Activated CD8-positive, alpha-beta memory T cell treated with anti-CD3 and anti-CD28 coated beads, Interleukin-2, amount 50 U/mL, for 48 hours (primary cell): ENCODE measurements around the gene DVL3.
A peak's percentile ranks its signal among the peaks of the same experiment; 100 is the strongest.

Experiments
- DNase-seq: peaks from one replicate; pipeline ENCODE4 v3.0.0-alpha.2; 2020

DVL3 gene

GRCh38 chr3:184177767-184178306 lies 22.7 kb downstream of the DVL3 start:
- no peak for DNase-seq

GRCh38 chr3:184178521-184179138 lies 23.5 kb downstream of the DVL3 start:
- no peak for DNase-seq

GRCh38 chr3:184180165-184180564 lies 25.0 kb downstream of the DVL3 start:
- DNase-seq = no peak

- no peak for DNase-seq
Measured at GRCh38 chr3:184181596-184181995, 26.4 kb downstream of the DVL3 start.

GRCh38 chr3:184183679-184184078 lies 28.5 kb downstream of the DVL3 start:
- no peak for DNase-seq

GRCh38 chr3:184184546-184185230 lies 29.5 kb downstream of the DVL3 start:
- no peak for DNase-seq

GRCh38 chr3:184185461-184186183 lies 30.4 kb downstream of the DVL3 start:
- DNase-seq = peak; percentile 99

GRCh38 chr3:184186184-184186901 lies 31.2 kb downstream of the DVL3 start, which contains the start of gene ABCF3:
ABCF3 (plus strand) TSS chr3:184186199; CDS start chr3:184186208, 9 bp downstream.
- DNase-seq = no peak

GRCh38 chr3:184186902-184187207 lies 31.7 kb downstream of the DVL3 start:
- DNase-seq = no peak

GRCh38 chr3:184188080-184188479 lies 32.9 kb downstream of the DVL3 start:
- no peak for DNase-seq

- no peak for DNase-seq
Measured at GRCh38 chr3:184189421-184189820, 34.2 kb downstream of the DVL3 start.

GRCh38 chr3:184192889-184193288 lies 37.7 kb downstream of the DVL3 start:
- no peak for DNase-seq

- no peak for DNase-seq
Measured at GRCh38 chr3:184193991-184194539, 38.9 kb downstream of the DVL3 start.

GRCh38 chr3:184196536-184196935 lies 41.4 kb downstream of the DVL3 start:
- DNase-seq = no peak

- DNase-seq = no peak
Measured at GRCh38 chr3:184198509-184198908, 43.3 kb downstream of the DVL3 start.

- no peak for DNase-seq
Measured at GRCh38 chr3:184200825-184201224, 45.6 kb downstream of the DVL3 start.

- no peak for DNase-seq
Measured at GRCh38 chr3:184203526-184203925, 48.3 kb downstream of the DVL3 start.

GRCh38 chr3:184209146-184209923 lies 54.2 kb downstream of the DVL3 start:
- no peak for DNase-seq

- DNase-seq = no peak
Measured at GRCh38 chr3:184211297-184211696, 56.1 kb downstream of the DVL3 start.

- DNase-seq = no peak
Measured at GRCh38 chr3:184211718-184212117, 56.5 kb downstream of the DVL3 start.

- no peak for DNase-seq
Measured at GRCh38 chr3:184218814-184219213, 63.6 kb downstream of the DVL3 start.

GRCh38 chr3:184222521-184222920 lies 67.3 kb downstream of the DVL3 start:
- no peak for DNase-seq
